GM21576 (cell line): Measurements from ENCODE around the gene TNMD.

Experiments used
- ATAC-seq: cut with Tn5 transposase; IDR thresholded peaks from one replicate; pipeline ENCODE4 v1.9.1; 2021; ENCODE audit warnings: mild to moderate bottlenecking, moderate library complexity; ENCODE audit not compliant: unreplicated experiment

The TNMD gene

GRCh38 chrX:100643956-100644860 lies 59.5 kb downstream of the TNMD start, which contains the start of gene SRPX2:
Gene SRPX2 (plus strand): TSS chrX:100644199. CDS start chrX:100646323, 2,124 bp downstream.
- no peak for ATAC-seq

GRCh38 chrX:100645106-100645505 lies 60.4 kb downstream of the TNMD start:
- no peak for ATAC-seq

GRCh38 chrX:100647095-100647494 lies 62.4 kb downstream of the TNMD start:
- no peak for ATAC-seq

- ATAC-seq, result no peak
Observed at GRCh38 chrX:100647739-100648138, 63.0 kb downstream of the TNMD start.

- no peak for ATAC-seq
Observed at GRCh38 chrX:100648458-100649417, 64.0 kb downstream of the TNMD start.
